ENCODE measurements around the gene MYL12A. TPM values are rescaled to one million over a fixed set of nuclear protein-coding genes. Genes with fewer than 3 reads are reported as not detected.

Gene MYL12A
- total and polyA plus RNA-seq, 2 of the 8 experiments (the other 6 are each of a cell fraction or from before 2014, with no cell fraction given): 188 to 247 TPM

GRCh38 chr18:3255611-3256165 is 8.1 kb downstream of the MYL12A start:
- Histone ChIP-seq H3K23ac (ENCODE audit: insufficient read length) (no peak overlapping the region), H3K4me1 (replicated peaks in 1 of 4; ENCODE audit: control insufficient read depth in 3 of 4, insufficient read depth in 4 of 4, low read length in 3 of 4) (peaks cover 0 to 4% (median 1%) of the 10 kb centered on the region in 4 experiments; a peak in 2 of 7 replicates), H4K20me1 (replicated peaks in 1 of 2; ENCODE audit: control insufficient read depth in 1 of 2, insufficient read depth in 2 of 2, low read length in 2 of 2) (peaks cover 0 to 4% of the 10 kb centered on the region in 2 experiments), H2BK15ac (ENCODE audit: low read length) (no peak overlapping the region), H3K27me3 (replicated peaks in 1 of 4; ENCODE audit: control insufficient read depth in 3 of 4, extremely low read depth in 1 of 4, insufficient read depth in 3 of 4, low read length in 3 of 4) (no peaks in the 10 kb centered on the region), H3K4me2 (ENCODE audit: insufficient read depth in 1 of 2, low read depth in 2 of 2, low read length in 2 of 2) (no peak overlapping the region), H2BK5ac (ENCODE audit: low read depth, low read length) (no peak overlapping the region), H4K91ac (replicated peaks; ENCODE audit: insufficient read length, low read length) (no peak overlapping the region), H2AK5ac (ENCODE audit: low read depth, low read length) (no peak overlapping the region), H3K14ac (ENCODE audit: insufficient read length) (no peak overlapping the region), H3K4ac (replicated peaks; ENCODE audit: insufficient read length, low read depth, low read length) (no peak overlapping the region), H2AFZ (ENCODE audit: low read length) (no peak overlapping the region), H2BK12ac (ENCODE audit: low read depth, low read length) (no peak overlapping the region), H3K79me1 (ENCODE audit: low read depth, low read length) (no peaks in the 10 kb centered on the region), H3K36me3 (ENCODE audit: control insufficient read depth in 2 of 4, insufficient read depth in 4 of 4, low read length in 3 of 4) (peaks cover 12 to 57% (median 41%) of the 10 kb centered on the region in 4 experiments), H3K23me2 (ENCODE audit: low read depth, low read length) (peaks cover under 1% of the 10 kb centered on the region; the same call in 1 of the 2 replicates), H3K18ac (ENCODE audit: extremely low read depth, low read length) (no peak overlapping the region), H3K9me3 (ENCODE audit: insufficient read depth in 2 of 2, low read depth in 1 of 2, low read length in 1 of 2) (no peaks in the 10 kb centered on the region), H2BK120ac (replicated peaks; ENCODE audit: low read depth, low read length) (no peak overlapping the region), H4K8ac (ENCODE audit: extremely low read depth, insufficient read depth, low read length) (no peak overlapping the region), H3K56ac (replicated peaks; ENCODE audit: insufficient read length, low read depth, low read length) (no peak overlapping the region), H3K79me2 (ENCODE audit: control insufficient read depth in 1 of 2, insufficient read depth in 2 of 2, low read length in 2 of 2) (peaks cover 0 to 25% of the 10 kb centered on the region in 2 experiments; a peak in 3 of 4 replicates), H4K5ac (ENCODE audit: insufficient read length, low read depth, low read length) (no peak overlapping the region), H3K4me3 (ENCODE audit: extremely low read depth in 1 of 4, insufficient read depth in 2 of 4, low read depth in 3 of 4, low read length in 4 of 4) (no peak overlapping the region), H2BK20ac (ENCODE audit: low read length) (no peak overlapping the region), H3K9ac (replicated peaks in 1 of 4; ENCODE audit: extremely low read depth in 1 of 4, low read depth in 3 of 4, low read length in 3 of 4) (no peak overlapping the region), H3K27ac (ENCODE audit: low read depth, low read length) (no peak overlapping the region)
- FAIRE-seq (peak; percentile 58), DNase-seq (ENCODE audit: low read depth in 1 of 2, low spot score in 2 of 2) (no peak)
- POLR2A ChIA-PET (ENCODE audit: partially characterized antibody): interaction anchor here (0.7 to 2.2 kb wide), 2 partner anchors 8 to 1404 kb away, joined by 3 to 11 read pairs; partner anchors contain the start of gene MYL12A
- WGBS, 2 experiments (ENCODE audit: extremely low coverage in 1 of 2, insufficient coverage in 1 of 2, insufficient read length in 1 of 2, insufficient replicate concordance in 2 of 2, low coverage in 1 of 2, low lambda C conversion rate in 2 of 2, missing lambda C conversion rate in 1 of 2): 92% methylated on average over 5 of the region's 5 CpGs; no CpG with 5 or more reads in 1 of the 2 experiments
- CTCF ChIA-PET (ENCODE audit: partially characterized antibody): interaction anchor here (1.2 kb wide), 1 partner anchor 9 kb away, joined by 3 read pairs; no protein-coding TSS in a partner anchor
- TF ChIP-seq SIRT6 (IDR thresholded peaks at IDR 0.05; ENCODE audit: low read length) (no peak), MAFK (IDR thresholded peaks at IDR 0.05; ENCODE audit: low read depth, low read length) (no peak), EZH2 (IDR thresholded peaks at IDR 0.05; ENCODE audit: low read depth, low read length, severe bottlenecking) (no peak), CEBPB (IDR thresholded peaks at IDR 0.05; ENCODE audit: low read depth, low read length) (no peak), KDM4A (IDR thresholded peaks at IDR 0.05; ENCODE audit: low read depth, low read length, severe bottlenecking) (no peak), GTF2F1 (IDR thresholded peaks at IDR 0.05; ENCODE audit: borderline replicate concordance, low read depth, low read length) (no peak), BRCA1 (IDR thresholded peaks at IDR 0.05; ENCODE audit: low read depth, low read length) (no peak), SP1 (IDR thresholded peaks at IDR 0.05; ENCODE audit: low read depth, low read length) (no peak), CTBP2 (IDR thresholded peaks at IDR 0.05; ENCODE audit: borderline replicate concordance, insufficient read depth, insufficient read length, low read length) (no peak), POU5F1 (IDR thresholded peaks at IDR 0.05; ENCODE audit: low read depth, low read length) (no peak), GABPA (IDR thresholded peaks at IDR 0.05; ENCODE audit: borderline replicate concordance, insufficient read depth, low read length) (no peak), SP4 (IDR thresholded peaks at IDR 0.05; ENCODE audit: low read length) (no peak), RNF2 (IDR thresholded peaks at IDR 0.05; ENCODE audit: borderline replicate concordance, low read depth, low read length, missing control alignments, poor library complexity, severe bottlenecking) (no peak)
